Breast epithelium (tissue), 4 donors: ENCODE measurements around the gene GPC3. TPM values are rescaled to one million over a fixed set of nuclear protein-coding genes. Genes with fewer than 3 reads are reported as not detected.
A peak's percentile ranks its signal among the peaks of the same experiment; 100 is the strongest.

Source experiments
- DNase-seq, 2 donors: peaks; one replicate each; pipeline ENCODE4 v3.0.0-alpha.2; 2019; ENCODE audit warnings: low spot score in 2 of 2
- H3K27ac ChIP-seq, 2 donors: fragments of 200-600 bp; sonication (generic) in 1 of 2; one replicate each; pipeline ENCODE4 v1.5.1; 2016 to 2019; ENCODE audit warnings: mild to moderate bottlenecking in 1 of 2
- H3K27me3 ChIP-seq, 2 donors: fragments of 200-600 bp; sonication (generic) in 1 of 2; one replicate each; pipeline versions ENCODE4 v1.5.1 to v1.6.0; 2017 to 2019; ENCODE audit warnings: control low read depth in 1 of 2, mild to moderate bottlenecking in 1 of 2
- H3K36me3 ChIP-seq: fragments of 200-600 bp; one replicate; pipeline ENCODE4 v1.5.1; 2019
- H3K4me1 ChIP-seq, 2 donors: fragments of 200-600 bp; sonication (generic); one replicate each; pipeline ENCODE4 v1.5.1; 2016 to 2019; ENCODE audit warnings: control low read depth in 1 of 2
- H3K4me3 ChIP-seq, 3 donors: fragments of 200-600 bp; sonication (generic); 1 replicate in 2 of 3; 2 replicates in 1 of 3; pipeline ENCODE4 v1.5.1; 2016 to 2019; ENCODE audit warnings: mild to moderate bottlenecking in 3 of 3, moderate library complexity in 2 of 3
- H3K9me3 ChIP-seq, 2 donors: fragments of 200-600 bp; sonication (generic) in 1 of 2; one replicate each; pipeline ENCODE4 v1.5.1; 2016 to 2019; ENCODE audit warnings: control low read depth in 1 of 2
- POLR2A ChIP-seq: fragments of 450-650 bp; IDR thresholded peaks from one replicate; pipeline ENCODE4 v1.6.1; 2016; ENCODE audit warnings: antibody characterized with exemption, mild to moderate bottlenecking, moderate library complexity
- POLR2AphosphoS5 ChIP-seq, 3 donors: sonication (generic); formaldehyde crosslinking; IDR thresholded peaks; one replicate each; pipeline ENCODE4 v1.6.1; 2017; ENCODE audit warnings: antibody characterized with exemption in 3 of 3
- intact Hi-C: fragments of 100-400 bp; cut with DNase I; formaldehyde crosslinking; loops from one replicate; pipeline ENCODE4 v1.15.1; 2023; ENCODE audit warnings: low total_unique reads
- total RNA-seq, 3 donors: library from RNA; depleted of rRNA; stranded (reverse); fragments of >200 nt; gene quantifications; one replicate each; pipeline ENCODE4 v1.1.0, GENCODE V29; 2016
- TF ChIP-seq, protein P1 (sequence below), 3 donors: fragments of 450-650 bp; IDR thresholded peaks; one replicate each; pipeline ENCODE4 v1.5.1; 2016 to 2017; ENCODE audit warnings: antibody characterized with exemption in 3 of 3, mild to moderate bottlenecking in 3 of 3, moderate library complexity in 3 of 3

GPC3 gene
- total RNA-seq, 3 donors from 2014 or later, result 29.7 to 99.2 (median 89.1) TPM

DNA sequence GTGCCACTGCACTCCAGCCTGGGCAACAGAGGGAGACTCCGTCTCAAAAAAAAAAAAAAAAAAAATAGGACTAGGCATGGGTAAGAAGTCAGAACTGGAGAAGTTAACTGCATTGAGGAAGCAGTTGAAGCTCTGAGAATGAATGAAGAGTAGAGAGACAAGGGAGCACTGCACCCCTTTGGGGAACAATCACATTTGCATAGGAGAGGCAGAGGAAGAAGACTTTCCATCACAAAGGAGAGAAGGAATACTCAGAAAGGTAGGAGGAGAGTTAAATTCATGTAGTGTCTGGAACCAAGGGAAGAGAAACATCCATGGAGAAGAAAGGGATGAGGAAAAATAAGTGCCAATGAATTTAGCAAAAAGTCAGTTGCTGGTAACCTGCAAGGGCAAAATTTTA, 72.4 kb downstream of the GPC3 start:
- Histone ChIP-seq H3K36me3 (no peaks in the 10 kb centered on the region), H3K9me3 (peaks cover 0 to 11% of the 10 kb centered on the region in 2 donors), H3K4me1 (no peaks in the 10 kb centered on the region), H3K27me3 (peaks cover 0 to 8% of the 10 kb centered on the region in 2 donors), H3K4me3 (no peak overlapping the region), H3K27ac (no peak overlapping the region)
- intact Hi-C loops, result no loop called here
- no peak for TF ChIP-seq POLR2A
- TF ChIP-seq, protein P1, sequence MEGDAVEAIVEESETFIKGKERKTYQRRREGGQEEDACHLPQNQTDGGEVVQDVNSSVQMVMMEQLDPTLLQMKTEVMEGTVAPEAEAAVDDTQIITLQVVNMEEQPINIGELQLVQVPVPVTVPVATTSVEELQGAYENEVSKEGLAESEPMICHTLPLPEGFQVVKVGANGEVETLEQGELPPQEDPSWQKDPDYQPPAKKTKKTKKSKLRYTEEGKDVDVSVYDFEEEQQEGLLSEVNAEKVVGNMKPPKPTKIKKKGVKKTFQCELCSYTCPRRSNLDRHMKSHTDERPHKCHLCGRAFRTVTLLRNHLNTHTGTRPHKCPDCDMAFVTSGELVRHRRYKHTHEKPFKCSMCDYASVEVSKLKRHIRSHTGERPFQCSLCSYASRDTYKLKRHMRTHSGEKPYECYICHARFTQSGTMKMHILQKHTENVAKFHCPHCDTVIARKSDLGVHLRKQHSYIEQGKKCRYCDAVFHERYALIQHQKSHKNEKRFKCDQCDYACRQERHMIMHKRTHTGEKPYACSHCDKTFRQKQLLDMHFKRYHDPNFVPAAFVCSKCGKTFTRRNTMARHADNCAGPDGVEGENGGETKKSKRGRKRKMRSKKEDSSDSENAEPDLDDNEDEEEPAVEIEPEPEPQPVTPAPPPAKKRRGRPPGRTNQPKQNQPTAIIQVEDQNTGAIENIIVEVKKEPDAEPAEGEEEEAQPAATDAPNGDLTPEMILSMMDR (IDR thresholded peaks at IDR 0.05), result no peak
- no peak for TF ChIP-seq POLR2AphosphoS5 (IDR thresholded peaks at IDR 0.05)
- DNase-seq, result no peak

DNA sequence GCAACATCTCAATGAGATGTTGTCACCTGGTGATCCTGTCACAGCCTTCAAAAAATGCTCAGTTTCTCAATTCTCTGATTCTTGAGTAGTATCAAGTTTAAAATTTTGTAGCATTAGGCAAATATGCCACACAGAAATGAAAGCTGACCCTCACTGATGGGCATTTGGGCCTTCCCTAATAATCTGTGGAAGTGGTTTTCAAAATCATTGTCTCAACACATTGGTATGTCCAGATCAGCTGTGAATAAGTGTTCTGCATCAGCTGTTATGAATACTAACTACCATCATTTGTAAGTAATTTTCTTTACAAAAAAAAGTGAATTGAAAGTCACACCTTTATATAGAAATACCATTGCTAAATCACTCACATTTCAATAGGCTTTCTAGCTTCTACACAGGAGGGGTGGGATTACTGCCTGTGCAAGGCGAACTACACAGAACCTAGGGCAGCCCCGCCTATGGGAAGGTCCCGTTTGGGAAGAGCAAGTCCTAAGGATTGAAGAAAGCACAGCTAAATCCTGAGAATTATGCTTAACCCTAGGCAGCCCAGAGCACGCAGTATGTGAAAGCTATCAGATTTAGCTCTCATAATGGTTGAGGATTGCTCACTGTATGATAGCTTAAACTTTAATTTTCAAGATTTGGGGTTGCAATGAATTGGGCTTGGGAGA, 73.4 kb downstream of the GPC3 start:
- TF ChIP-seq POLR2AphosphoS5 (IDR thresholded peaks at IDR 0.05) (no peak), POLR2A (no peak)
- TF ChIP-seq, protein P1 (IDR thresholded peaks at IDR 0.05), result no peak
- Histone ChIP-seq H3K9me3 (peaks cover 0 to 5% of the 10 kb centered on the region in 2 donors), H3K4me1 (no peaks in the 10 kb centered on the region), H3K27ac (no peak overlapping the region), H3K36me3 (no peaks in the 10 kb centered on the region), H3K27me3 (peaks cover 0 to 8% of the 10 kb centered on the region in 2 donors), H3K4me3 (no peak overlapping the region)
- DNase-seq, result no peak
- intact Hi-C loops, result loop anchor here (1.0 kb wide), 1 partner anchor 9 kb away; no protein-coding TSS in a partner anchor

- intact Hi-C loops, result no loop called here
Observed at GRCh38 chrX:133910539-133910938, 74.9 kb downstream of the GPC3 start.

GRCh38 chrX:133909888-133910287, 75.5 kb downstream of the GPC3 start:
- Histone ChIP-seq H3K9me3 (no peaks in the 10 kb centered on the region), H3K4me1 (no peaks in the 10 kb centered on the region), H3K36me3 (no peaks in the 10 kb centered on the region), H3K27ac (no peak overlapping the region), H3K4me3 (no peak overlapping the region), H3K27me3 (peaks cover 0 to 14% of the 10 kb centered on the region in 2 donors)
- no peak for TF ChIP-seq POLR2A
- DNase-seq, result no peak
- intact Hi-C loops, result no loop called here

More at GRCh38 chrX:133910539-133910938, 74.9 kb downstream of the GPC3 start:
- Histone ChIP-seq H3K4me1 (no peaks in the 10 kb centered on the region), H3K36me3 (no peaks in the 10 kb centered on the region), H3K27ac (no peak overlapping the region), H3K9me3 (no peaks in the 10 kb centered on the region), H3K27me3 (peaks cover 0 to 10% of the 10 kb centered on the region in 2 donors), H3K4me3 (no peak overlapping the region)
- TF ChIP-seq POLR2AphosphoS5 (IDR thresholded peaks at IDR 0.05) (no peak), POLR2A (no peak)
- TF ChIP-seq, protein P1 (IDR thresholded peaks at IDR 0.05), result no peak
- DNase-seq, result no peak

DNA sequence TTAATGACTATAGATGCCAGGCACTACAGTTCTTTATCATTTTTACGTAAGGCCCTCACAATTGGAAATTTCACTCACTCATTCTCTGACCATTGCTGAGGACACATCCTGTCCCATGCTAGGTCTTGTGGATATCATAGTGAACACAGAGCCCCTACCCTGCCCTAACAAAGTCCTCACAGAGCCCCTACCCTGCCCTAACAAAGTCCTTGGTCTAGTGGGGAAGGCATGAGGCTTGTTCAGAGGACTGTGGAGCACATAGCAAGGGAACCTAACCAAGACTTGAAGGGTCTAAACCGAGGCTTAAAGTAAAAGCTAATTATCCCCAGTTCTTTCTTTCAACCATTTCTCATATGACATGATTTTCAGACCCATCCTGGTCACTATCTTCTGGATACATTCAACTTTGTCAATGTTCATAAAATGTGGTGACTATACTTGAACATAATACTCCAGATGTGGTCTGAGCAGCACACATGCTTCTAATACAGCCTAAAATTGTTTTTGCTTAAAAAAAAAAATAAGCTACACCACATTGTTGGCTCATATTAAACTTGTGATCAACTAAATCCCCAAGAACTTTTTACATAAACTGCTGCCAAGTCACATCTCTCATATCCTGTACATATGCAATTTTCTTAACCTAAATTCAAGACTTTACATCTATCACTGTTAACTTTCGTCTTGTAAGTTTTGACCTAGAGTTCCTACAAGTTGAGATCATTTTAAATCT, 77.0 kb downstream of the GPC3 start:
- H3K27ac ChIP-seq, result peak overlapping the region in 1 of 2 donors; percentile 43
- TF ChIP-seq POLR2AphosphoS5 (IDR thresholded peaks at IDR 0.05), result no peak
- TF ChIP-seq, protein P1 (IDR thresholded peaks at IDR 0.05), result no peak
- TF ChIP-seq POLR2A, result no peak
- no peak overlapping the region for H3K4me3 ChIP-seq
- H3K36me3 ChIP-seq, result no peaks in the 10 kb centered on the region
- no peaks in the 10 kb centered on the region for H3K9me3 ChIP-seq
- H3K4me1 ChIP-seq, result no peaks in the 10 kb centered on the region
- H3K27me3 ChIP-seq, result peaks cover 0 to 25% of the 10 kb centered on the region in 2 donors
- intact Hi-C loops, result no loop called here
- DNase-seq, result no peak
